Activated naive CD4-positive, alpha-beta T cell treated with anti-CD3 and anti-CD28 coated beads, Interleukin-2, amount 50 U/mL, for 24 hours (primary cell): ENCODE measurements around the gene BEND3.
"Not testable (repeated sequence)": the region's sequence is repeated elsewhere in the genome, so short reads cannot be mapped to it uniquely, and the experiment has no call there.

ENCODE experiments used
- H3K27ac Mint-ChIP-seq: one replicate; pipeline ENCODE4 v1.8.0; 2021; ENCODE audit warnings: mild to moderate bottlenecking, mixed read lengths
- H3K27me3 Mint-ChIP-seq: one replicate; pipeline ENCODE4 v1.8.0; 2021; ENCODE audit warnings: mixed read lengths
- H3K36me3 Mint-ChIP-seq: one replicate; pipeline ENCODE4 v1.8.0; 2021; ENCODE audit warnings: mixed read lengths
- H3K4me1 Mint-ChIP-seq: one replicate; pipeline ENCODE4 v1.8.0; 2021; ENCODE audit warnings: mixed read lengths
- H3K4me3 Mint-ChIP-seq: one replicate; pipeline ENCODE4 v1.8.0; 2021; ENCODE audit warnings: mild to moderate bottlenecking, mixed read lengths
- H3K9me3 Mint-ChIP-seq: one replicate; pipeline ENCODE4 v1.8.0; 2021; ENCODE audit warnings: mixed read lengths

BEND3 gene

GRCh38 chr6:107114926-107115694 is at the start of gene BEND3:
BEND3 (minus strand) TSS chr6:107115515; CDS start chr6:107099285, 16,230 bp downstream.
- Mint-ChIP-seq H3K27me3 (peaks cover 6% of the 10 kb centered on the region), H3K36me3 (peaks cover 1% of the 10 kb centered on the region), H3K4me1 (peaks cover 20% of the 10 kb centered on the region), H3K27ac (peak within 1 kb of the TSS; percentile 76), H3K4me3 (peak within 1 kb of the TSS; percentile 87), H3K9me3 (no peaks in the 10 kb centered on the region)

- not testable (repeated sequence) for H3K36me3 Mint-ChIP-seq, H3K27me3 Mint-ChIP-seq, H3K9me3 Mint-ChIP-seq, H3K27ac Mint-ChIP-seq, H3K4me1 Mint-ChIP-seq, H3K4me3 Mint-ChIP-seq
Observed at GRCh38 chr6:107164299-107164698, 49.0 kb upstream of the BEND3 start.

- H3K27ac Mint-ChIP-seq, result no peak overlapping the region
Observed at GRCh38 chr6:107161521-107161920, 46.2 kb upstream of the BEND3 start.

DNA sequence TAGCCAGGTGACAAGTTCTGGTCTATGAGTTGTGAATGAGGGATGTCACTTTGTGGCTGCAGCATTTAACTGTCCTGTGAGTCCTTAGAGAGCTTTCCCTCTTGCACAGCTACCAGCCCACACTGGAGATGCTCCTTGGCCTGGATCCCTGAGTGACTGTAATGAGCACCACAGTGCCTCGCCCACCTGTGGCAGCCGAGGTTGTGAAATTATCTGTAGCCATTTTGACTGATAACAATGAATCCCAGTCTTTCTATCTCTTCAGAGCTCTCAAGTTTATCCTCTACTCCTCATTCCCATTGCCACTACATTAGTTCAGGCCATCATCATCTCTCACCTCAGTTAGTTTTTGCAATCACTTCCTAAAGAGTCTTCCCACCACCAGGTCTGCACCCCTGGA is 41.3 kb upstream of the BEND3 start:
- no peaks in the 10 kb centered on the region for H3K36me3 Mint-ChIP-seq
- no peaks in the 10 kb centered on the region for H3K27me3 Mint-ChIP-seq
- no peaks in the 10 kb centered on the region for H3K4me1 Mint-ChIP-seq
- no peak overlapping the region for H3K27ac Mint-ChIP-seq
- no peak overlapping the region for H3K4me3 Mint-ChIP-seq
- H3K9me3 Mint-ChIP-seq, result no peaks in the 10 kb centered on the region

More at GRCh38 chr6:107161521-107161920, 46.2 kb upstream of the BEND3 start:
- Mint-ChIP-seq H3K9me3 (no peaks in the 10 kb centered on the region), H3K4me3 (no peak overlapping the region), H3K4me1 (no peaks in the 10 kb centered on the region), H3K27me3 (no peaks in the 10 kb centered on the region), H3K36me3 (no peaks in the 10 kb centered on the region)

DNA sequence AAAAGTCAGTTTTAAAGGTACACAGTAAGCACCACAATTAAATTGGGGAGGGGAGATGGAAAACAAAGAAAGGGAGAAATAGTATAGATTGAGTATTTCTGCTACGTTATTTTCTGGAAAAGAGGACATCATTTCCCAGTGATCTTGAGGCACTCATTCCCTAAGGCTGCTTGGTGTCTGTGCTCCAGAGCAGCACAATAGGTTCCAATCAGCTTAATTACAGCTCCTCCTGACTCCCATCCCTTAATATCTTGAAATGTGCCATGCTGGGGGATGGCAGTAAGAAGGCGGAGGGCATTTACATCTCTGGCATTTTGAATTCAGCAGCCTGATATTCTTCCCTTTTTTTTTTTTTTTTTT is 39.5 kb upstream of the BEND3 start:
- H3K36me3 Mint-ChIP-seq, result no peaks in the 10 kb centered on the region

DNA sequence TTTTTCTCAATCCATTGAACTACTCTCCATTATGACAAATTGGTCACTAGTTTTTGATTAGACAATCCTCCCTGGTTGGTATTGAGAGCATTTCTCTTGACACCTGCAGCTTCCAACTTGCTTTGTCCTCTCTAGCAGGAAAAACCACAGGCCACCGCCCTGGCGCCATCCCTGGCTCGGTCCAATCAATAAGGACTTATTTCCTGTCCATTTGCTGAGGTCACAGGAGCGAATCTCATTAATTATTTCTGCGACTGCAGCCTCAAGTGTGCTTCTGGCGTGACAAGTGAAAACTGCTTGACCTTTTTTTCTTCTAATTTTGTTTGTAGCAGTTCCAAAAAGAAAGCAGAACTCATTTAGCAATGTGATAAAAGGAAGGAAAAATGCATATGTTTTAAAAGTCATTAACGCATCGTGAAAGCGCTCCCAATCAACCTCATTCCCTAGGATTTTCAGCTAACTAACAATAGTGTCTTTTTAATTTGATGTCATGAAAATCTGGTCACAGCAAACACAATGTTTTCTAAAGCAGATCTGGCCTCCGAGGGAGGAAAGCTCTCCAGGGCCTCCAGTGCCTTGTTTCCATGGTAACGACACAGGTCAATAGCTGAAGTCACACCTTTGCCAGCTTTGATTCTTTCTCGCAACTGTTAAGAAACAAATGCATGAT is 39.0 kb upstream of the BEND3 start:
- Mint-ChIP-seq H3K27ac (no peak overlapping the region), H3K27me3 (no peaks in the 10 kb centered on the region), H3K36me3 (no peaks in the 10 kb centered on the region), H3K4me3 (no peak overlapping the region), H3K9me3 (no peaks in the 10 kb centered on the region), H3K4me1 (no peaks in the 10 kb centered on the region)

More for the DNA sequence above, 39.5 kb upstream of the BEND3 start:
- H3K4me3 Mint-ChIP-seq, result no peak overlapping the region
- H3K27me3 Mint-ChIP-seq, result no peaks in the 10 kb centered on the region
- H3K9me3 Mint-ChIP-seq, result no peaks in the 10 kb centered on the region
- H3K27ac Mint-ChIP-seq, result no peak overlapping the region
- H3K4me1 Mint-ChIP-seq, result no peaks in the 10 kb centered on the region

- Mint-ChIP-seq H3K4me1 (no peaks in the 10 kb centered on the region), H3K9me3 (no peaks in the 10 kb centered on the region), H3K36me3 (no peaks in the 10 kb centered on the region), H3K27me3 (no peaks in the 10 kb centered on the region), H3K4me3 (no peak overlapping the region), H3K27ac (no peak overlapping the region)
Observed at GRCh38 chr6:107152638-107153430, 37.5 kb upstream of the BEND3 start.

GRCh38 chr6:107144666-107145065 is 29.4 kb upstream of the BEND3 start:
- H3K4me3 Mint-ChIP-seq, result no peak overlapping the region
- H3K4me1 Mint-ChIP-seq, result no peaks in the 10 kb centered on the region
- no peaks in the 10 kb centered on the region for H3K9me3 Mint-ChIP-seq
- H3K27ac Mint-ChIP-seq, result no peak overlapping the region
- no peaks in the 10 kb centered on the region for H3K36me3 Mint-ChIP-seq
- no peaks in the 10 kb centered on the region for H3K27me3 Mint-ChIP-seq

DNA sequence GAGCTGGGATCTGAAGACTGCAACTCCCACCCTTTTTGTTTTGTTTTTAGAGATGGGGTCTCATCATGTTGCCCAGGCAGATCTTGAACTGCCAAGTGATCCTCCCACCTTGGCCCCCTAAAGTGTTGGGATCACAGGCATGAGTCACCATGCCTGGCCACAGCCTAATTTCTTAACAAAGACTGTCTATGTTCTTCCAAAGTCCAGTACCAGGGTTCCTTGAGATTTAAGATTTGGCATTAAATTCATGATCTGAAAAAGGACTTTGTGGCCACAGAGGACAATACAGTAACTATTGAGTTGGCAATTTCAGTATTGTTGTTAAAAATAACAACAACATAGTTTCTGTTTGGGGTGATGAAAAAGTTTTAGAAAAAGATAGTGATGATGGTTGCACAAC is 28.7 kb upstream of the BEND3 start:
- Mint-ChIP-seq H3K9me3 (no peaks in the 10 kb centered on the region), H3K27me3 (no peaks in the 10 kb centered on the region), H3K4me3 (no peak overlapping the region)

GRCh38 chr6:107140581-107140980 is 25.3 kb upstream of the BEND3 start:
- Mint-ChIP-seq H3K27ac (no peak overlapping the region), H3K4me3 (no peak overlapping the region), H3K27me3 (no peaks in the 10 kb centered on the region), H3K9me3 (no peaks in the 10 kb centered on the region), H3K36me3 (no peaks in the 10 kb centered on the region), H3K4me1 (no peaks in the 10 kb centered on the region)

More for the DNA sequence above, 28.7 kb upstream of the BEND3 start:
- no peaks in the 10 kb centered on the region for H3K36me3 Mint-ChIP-seq
- no peak overlapping the region for H3K27ac Mint-ChIP-seq
- no peaks in the 10 kb centered on the region for H3K4me1 Mint-ChIP-seq

DNA sequence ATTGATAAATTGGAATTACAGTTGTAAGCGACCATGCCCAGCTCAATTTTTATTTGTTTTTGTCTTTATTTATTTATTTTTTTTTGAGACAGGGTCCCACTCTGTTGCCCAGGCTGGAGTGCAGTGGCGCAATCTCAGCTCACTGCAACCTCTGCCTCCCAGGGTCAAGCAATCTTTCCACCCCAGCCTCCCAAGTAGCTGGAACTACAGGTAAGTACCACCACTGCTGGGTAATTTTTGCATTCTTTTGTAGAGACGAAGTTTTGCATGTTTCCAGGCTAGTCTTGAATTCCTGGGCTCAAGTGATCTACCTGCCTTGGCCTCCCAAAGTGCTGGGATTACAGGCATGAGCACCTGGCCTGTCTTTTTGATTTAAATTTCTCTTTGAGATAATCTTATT is 21.0 kb upstream of the BEND3 start:
- H3K27me3 Mint-ChIP-seq, H3K9me3 Mint-ChIP-seq, H3K36me3 Mint-ChIP-seq, H3K4me3 Mint-ChIP-seq, H3K4me1 Mint-ChIP-seq, H3K27ac Mint-ChIP-seq: not testable (repeated sequence)

GRCh38 chr6:107135048-107135680 is 19.8 kb upstream of the BEND3 start:
- not testable (repeated sequence) for H3K9me3 Mint-ChIP-seq, H3K36me3 Mint-ChIP-seq, H3K27me3 Mint-ChIP-seq, H3K4me3 Mint-ChIP-seq, H3K4me1 Mint-ChIP-seq, H3K27ac Mint-ChIP-seq

- H3K4me1 Mint-ChIP-seq, result no peaks in the 10 kb centered on the region
- no peaks in the 10 kb centered on the region for H3K9me3 Mint-ChIP-seq
- H3K27ac Mint-ChIP-seq, result no peak overlapping the region
- no peaks in the 10 kb centered on the region for H3K36me3 Mint-ChIP-seq
- no peaks in the 10 kb centered on the region for H3K27me3 Mint-ChIP-seq
- H3K4me3 Mint-ChIP-seq, result no peak overlapping the region
Observed at GRCh38 chr6:107132330-107132954, 17.1 kb upstream of the BEND3 start.

DNA sequence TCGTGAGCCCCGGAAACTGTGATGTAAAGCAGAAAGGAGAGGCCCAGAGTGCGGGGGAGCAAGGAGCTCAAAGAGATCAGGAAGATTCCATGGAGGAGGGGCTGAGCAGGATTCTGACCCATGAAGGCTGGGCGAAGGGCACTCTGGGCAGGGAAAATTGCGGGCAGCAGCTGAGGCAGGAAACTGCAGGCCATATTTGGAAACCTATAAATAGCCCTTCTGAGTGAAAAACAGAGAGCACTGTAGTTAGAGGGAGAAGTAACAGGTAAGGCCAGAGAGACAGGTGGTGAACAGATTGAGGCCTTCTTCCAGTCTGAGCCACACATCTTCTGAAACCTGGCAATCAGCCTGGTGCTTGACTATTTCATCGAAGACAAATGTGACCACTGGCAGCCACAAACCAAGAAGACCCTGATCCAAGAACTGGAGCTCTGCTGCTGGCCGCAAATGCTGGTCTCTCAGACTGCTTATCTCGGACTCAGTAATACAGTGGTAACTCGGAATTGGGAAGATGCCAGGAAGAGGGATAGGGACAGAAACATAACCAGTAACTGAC is 14.1 kb upstream of the BEND3 start:
- Mint-ChIP-seq H3K4me1 (no peaks in the 10 kb centered on the region), H3K9me3 (no peaks in the 10 kb centered on the region), H3K27me3 (no peaks in the 10 kb centered on the region), H3K36me3 (no peaks in the 10 kb centered on the region), H3K27ac (no peak overlapping the region), H3K4me3 (no peak overlapping the region)

DNA sequence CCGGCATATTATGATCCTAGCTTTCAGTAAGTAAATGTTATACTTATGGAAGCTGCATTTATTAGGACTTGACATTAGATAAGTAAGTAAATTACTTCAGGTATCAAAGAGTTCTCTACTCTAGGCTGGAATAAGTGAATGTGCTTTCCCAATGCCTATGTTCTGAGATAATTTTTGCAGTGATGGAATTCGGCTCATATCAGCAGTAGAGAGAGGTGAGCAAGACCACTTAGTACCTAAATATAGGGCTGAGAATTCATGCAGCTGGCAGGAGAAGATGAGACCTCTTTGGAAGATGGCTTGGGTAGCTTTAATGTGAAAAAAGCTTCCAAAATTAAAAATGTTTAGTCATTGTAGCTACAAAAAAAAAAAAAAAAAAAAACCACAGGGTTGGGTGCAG is 13.3 kb upstream of the BEND3 start:
- Mint-ChIP-seq H3K27ac (no peak overlapping the region), H3K4me3 (no peak overlapping the region), H3K36me3 (no peaks in the 10 kb centered on the region), H3K4me1 (no peaks in the 10 kb centered on the region), H3K27me3 (no peaks in the 10 kb centered on the region), H3K9me3 (no peaks in the 10 kb centered on the region)
